GM12801 (cell line): ENCODE measurements around the gene TTLL5.

Experiments used
- TF ChIP-seq, protein P1 (sequence below): IDR thresholded peaks from one replicate; pipeline ENCODE4 v1.5.1; 2011; ENCODE audit warnings: control low read depth; ENCODE audit not compliant: insufficient read length; ENCODE audit errors: extremely low read depth

TTLL5 gene

DNA sequence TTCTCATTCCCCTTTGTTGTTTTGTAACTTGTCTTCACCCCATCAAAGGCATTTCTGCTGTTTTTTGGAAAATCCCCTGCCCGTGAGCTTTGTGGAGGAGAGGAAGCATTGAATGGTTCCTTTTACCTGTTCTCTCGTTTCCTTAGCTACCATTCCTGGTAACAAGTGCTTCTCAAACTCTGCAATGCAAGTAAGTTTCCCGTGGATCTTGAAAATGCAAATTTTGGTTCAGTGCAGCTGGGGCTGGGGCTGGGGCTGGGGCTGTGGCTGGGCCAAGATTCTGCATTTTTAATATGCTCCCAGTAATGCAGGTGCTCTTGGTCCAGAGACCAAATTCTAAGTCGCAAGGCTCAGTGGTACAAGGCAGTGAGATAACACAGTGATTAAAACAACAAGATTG is 151.6 kb downstream of the TTLL5 start:
- TF ChIP-seq, protein P1, sequence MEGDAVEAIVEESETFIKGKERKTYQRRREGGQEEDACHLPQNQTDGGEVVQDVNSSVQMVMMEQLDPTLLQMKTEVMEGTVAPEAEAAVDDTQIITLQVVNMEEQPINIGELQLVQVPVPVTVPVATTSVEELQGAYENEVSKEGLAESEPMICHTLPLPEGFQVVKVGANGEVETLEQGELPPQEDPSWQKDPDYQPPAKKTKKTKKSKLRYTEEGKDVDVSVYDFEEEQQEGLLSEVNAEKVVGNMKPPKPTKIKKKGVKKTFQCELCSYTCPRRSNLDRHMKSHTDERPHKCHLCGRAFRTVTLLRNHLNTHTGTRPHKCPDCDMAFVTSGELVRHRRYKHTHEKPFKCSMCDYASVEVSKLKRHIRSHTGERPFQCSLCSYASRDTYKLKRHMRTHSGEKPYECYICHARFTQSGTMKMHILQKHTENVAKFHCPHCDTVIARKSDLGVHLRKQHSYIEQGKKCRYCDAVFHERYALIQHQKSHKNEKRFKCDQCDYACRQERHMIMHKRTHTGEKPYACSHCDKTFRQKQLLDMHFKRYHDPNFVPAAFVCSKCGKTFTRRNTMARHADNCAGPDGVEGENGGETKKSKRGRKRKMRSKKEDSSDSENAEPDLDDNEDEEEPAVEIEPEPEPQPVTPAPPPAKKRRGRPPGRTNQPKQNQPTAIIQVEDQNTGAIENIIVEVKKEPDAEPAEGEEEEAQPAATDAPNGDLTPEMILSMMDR, result no peak

DNA sequence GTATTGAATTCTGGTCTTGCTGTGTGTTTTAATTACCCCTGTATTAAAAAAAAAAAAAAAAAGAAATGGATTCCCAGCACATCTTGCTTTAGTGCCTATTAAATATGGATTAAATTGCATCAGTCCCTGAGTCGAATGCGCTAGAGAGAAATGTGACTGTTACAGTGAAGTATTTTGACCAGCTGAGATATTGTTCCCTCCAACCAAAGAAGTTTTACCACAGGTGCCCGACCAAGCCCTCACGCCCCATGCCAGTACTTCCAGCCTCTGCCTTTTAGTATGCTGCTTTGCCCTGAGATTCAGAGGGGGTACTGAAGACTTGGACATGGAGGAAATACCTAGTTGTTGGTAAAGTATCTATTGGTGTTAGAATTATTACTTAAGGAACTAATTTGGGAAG is 159.7 kb downstream of the TTLL5 start:
- TF ChIP-seq, protein P1, result no peak

DNA sequence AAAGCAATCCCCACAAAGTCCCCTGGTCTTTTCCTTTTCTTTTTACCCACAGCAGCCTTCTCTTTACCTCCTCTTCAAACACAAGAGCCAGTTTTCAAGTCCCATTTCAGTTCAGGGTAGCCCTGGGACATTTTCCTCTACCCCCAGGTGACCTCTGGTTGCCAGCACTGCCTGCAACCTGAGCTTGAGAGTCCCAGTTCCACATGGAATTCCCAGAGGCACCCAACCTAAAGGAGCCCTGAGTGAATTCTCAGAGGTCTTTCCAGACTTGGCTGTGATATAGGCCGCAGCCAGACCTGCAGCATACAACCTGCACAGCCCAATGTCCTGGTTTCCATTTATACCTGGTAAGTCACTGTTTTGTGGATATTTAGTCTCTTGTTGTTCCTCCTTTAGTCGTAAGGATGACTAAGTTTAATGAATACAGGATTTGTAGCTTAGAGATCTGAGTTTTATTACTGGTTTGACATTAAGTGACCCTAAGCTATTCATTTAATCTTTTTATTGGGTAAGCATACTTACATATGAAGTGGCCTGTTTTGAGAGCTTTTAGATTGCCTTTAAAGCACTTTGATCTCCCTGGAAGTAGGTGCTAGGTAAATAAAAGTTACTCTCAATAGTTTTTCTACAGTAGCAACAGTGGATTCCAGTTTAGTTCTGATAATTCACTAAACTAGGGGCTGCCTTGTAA is 160.9 kb downstream of the TTLL5 start:
- TF ChIP-seq, protein P1, result no peak

DNA sequence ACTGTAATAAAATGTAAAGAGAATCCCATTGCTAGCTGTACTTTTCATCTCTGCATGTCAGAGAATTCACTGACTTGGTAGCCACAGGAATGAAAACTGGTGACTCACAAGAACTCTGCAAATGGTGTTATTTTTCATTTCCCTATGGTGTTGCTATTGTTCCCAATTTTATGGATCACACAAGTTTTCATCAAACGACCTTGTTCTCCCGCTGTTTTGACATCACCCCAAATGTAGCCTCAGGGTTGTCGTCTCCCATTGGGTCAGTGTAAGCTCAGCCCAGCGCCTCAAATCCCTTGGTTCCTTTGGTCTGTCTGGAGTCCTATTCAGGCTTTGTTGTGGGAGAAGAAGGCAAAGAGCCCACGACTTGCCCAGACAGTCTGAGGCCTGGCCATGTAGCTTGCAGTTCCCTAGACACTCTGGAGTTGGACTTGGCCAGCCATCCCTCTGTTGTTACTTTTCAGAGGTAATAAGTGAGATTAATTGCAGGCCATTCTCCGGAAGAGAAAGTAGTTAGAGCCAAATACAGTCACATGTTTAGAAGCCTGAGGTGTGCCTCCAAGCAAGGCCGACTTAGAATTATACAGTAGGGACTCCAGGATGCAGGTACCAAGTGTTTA is 161.6 kb downstream of the TTLL5 start:
- TF ChIP-seq, protein P1, result no peak

DNA sequence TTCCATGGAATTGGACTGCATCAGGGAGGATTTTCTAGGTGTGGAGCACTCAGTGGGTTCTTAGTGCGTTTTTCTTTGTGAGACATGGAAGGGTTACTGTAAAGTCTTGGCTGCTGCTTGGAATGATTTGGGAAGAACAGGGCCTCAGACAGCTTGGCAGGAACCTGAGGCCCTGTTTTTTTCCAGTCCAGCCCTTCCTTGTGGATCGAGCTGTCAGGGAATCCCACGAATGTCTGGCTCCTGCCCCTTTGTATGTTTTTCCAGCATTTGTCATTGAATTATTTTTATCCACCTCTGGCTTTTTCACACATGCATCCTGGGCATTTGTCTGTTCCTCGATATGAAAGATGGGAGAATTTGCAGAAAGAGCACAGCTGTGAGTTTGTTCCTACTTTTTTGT is 162.3 kb downstream of the TTLL5 start:
- TF ChIP-seq, protein P1, result no peak

DNA sequence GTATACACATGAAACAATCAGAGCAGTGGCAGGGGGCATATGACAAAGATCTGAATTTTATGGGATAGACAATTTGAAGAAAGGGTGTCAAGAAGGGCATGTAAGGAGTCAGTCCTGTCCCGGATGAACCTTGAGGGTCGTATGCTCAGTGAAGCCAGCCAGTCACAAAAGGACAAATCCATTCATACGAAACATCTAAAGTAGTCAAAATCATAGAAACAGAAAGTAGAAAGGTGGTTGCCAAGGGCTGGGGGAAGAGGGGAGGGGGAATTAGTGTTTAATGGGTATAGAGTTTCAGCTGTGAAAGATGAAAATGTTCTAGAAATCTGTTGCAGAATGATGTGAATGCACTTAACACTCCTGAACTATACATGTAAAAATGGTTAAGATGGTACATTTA is 163.3 kb downstream of the TTLL5 start:
- TF ChIP-seq, protein P1, result no peak

DNA sequence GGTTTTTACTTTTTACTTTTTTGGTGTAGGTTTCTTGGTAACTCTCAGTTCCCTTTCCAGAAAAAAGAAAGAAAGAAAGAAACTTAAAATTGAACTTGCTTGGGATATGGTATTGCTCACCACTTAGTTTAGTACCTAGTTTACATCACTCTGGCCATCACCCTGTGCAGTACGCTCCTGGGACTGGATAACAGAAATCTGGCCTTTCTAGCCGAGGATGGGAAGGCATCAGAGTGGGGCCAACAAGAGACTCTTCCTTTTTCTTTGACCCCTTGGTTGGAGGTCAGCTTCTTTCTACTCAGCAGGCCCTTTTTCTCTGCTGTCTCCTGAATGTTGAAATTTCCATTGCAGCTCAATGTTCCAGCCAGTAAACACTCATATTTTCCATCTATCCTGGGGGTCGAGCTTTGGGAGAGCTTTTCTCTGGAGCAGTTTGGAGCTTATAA is 164.1 kb downstream of the TTLL5 start:
- TF ChIP-seq, protein P1, result no peak
